Right hindlimb (tissue), 1 donor: ENCODE measurements around the gene SLC36A1.
"Not testable (repeated sequence)": the region's sequence is repeated elsewhere in the genome, so short reads cannot be mapped to it uniquely, and the experiment has no call there.

Source experiments
- DNase-seq: peaks from one replicate; pipeline ENCODE4 v3.0.0-alpha.2; 2018

Gene SLC36A1

GRCh38 chr5:151447174-151448037, at the start of gene SLC36A1:
Gene SLC36A1, plus strand, starts transcription at chr5:151447603. Its CDS starts 11,190 bp downstream, at chr5:151458793.
- DNase-seq = peak; percentile 96

- no peak for DNase-seq
Observed at GRCh38 chr5:151405334-151406160, 41.9 kb upstream of the SLC36A1 start.

GRCh38 chr5:151406322-151406947, 41.0 kb upstream of the SLC36A1 start:
- DNase-seq = no peak

GRCh38 chr5:151408591-151409230, 38.7 kb upstream of the SLC36A1 start:
- DNase-seq = no peak

GRCh38 chr5:151413800-151414199, 33.6 kb upstream of the SLC36A1 start:
- DNase-seq = no peak

- no peak for DNase-seq
Observed at GRCh38 chr5:151414536-151414935, 32.9 kb upstream of the SLC36A1 start.

GRCh38 chr5:151417712-151418111, 29.7 kb upstream of the SLC36A1 start:
- no peak for DNase-seq

- DNase-seq = no peak
Observed at GRCh38 chr5:151420127-151420526, 27.3 kb upstream of the SLC36A1 start.

- no peak for DNase-seq
Observed at GRCh38 chr5:151424892-151425523, 22.4 kb upstream of the SLC36A1 start.

GRCh38 chr5:151426347-151426746, 21.1 kb upstream of the SLC36A1 start:
- not testable (repeated sequence) for DNase-seq

- DNase-seq = no peak
Observed at GRCh38 chr5:151427258-151427657, 20.1 kb upstream of the SLC36A1 start.

- DNase-seq = no peak
Observed at GRCh38 chr5:151430731-151431130, 16.7 kb upstream of the SLC36A1 start.

GRCh38 chr5:151431666-151432065, 15.7 kb upstream of the SLC36A1 start:
- DNase-seq = no peak

- DNase-seq = no peak
Observed at GRCh38 chr5:151432210-151432609, 15.2 kb upstream of the SLC36A1 start.

GRCh38 chr5:151434570-151435237, 12.7 kb upstream of the SLC36A1 start:
- DNase-seq = no peak

GRCh38 chr5:151448038-151448985, 909 bp downstream of the SLC36A1 start:
- DNase-seq = no peak

- no peak for DNase-seq
Observed at GRCh38 chr5:151449297-151449696, 1.9 kb downstream of the SLC36A1 start.

GRCh38 chr5:151449839-151450238, 2.4 kb downstream of the SLC36A1 start:
- no peak for DNase-seq

GRCh38 chr5:151450605-151451004, 3.2 kb downstream of the SLC36A1 start:
- no peak for DNase-seq
